GM12874 (cell line): ENCODE measurements around the gene ACSF3.

Source experiments
- TF ChIP-seq, protein P1 (sequence below): IDR thresholded peaks from 2 replicates; pipeline ENCODE4 v1.5.1; 2011; ENCODE audit warnings: low read depth, mild to moderate bottlenecking, control low read depth, low read length, moderate library complexity; ENCODE audit not compliant: insufficient read depth

ACSF3 gene

DNA sequence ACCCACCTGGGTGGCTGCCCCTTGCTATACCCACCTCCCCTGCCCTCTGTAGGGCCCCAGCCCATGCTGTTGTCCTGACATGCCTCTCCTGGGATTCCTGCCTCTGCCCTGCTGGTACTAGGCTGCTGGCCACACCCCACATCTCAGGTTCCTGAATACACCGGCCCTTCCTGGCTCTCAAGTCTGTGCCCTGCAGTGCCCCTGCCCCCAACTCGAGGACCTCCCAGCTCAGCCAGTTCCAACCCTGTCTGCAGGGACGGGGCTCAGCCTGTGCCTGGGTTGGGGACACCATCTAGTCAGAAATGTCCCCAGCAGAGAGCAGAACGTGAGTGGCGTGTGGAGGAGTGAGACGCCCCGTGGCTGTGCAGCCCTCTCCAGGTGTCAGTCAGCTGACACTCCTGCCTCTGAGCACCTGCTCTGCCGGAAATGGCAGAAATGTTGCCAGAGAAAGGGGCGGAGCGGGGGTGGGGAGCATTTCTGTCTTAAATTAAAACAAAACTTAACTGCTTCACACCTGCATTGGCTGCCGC lies 28.7 kb downstream of the ACSF3 start:
- TF ChIP-seq, protein P1, sequence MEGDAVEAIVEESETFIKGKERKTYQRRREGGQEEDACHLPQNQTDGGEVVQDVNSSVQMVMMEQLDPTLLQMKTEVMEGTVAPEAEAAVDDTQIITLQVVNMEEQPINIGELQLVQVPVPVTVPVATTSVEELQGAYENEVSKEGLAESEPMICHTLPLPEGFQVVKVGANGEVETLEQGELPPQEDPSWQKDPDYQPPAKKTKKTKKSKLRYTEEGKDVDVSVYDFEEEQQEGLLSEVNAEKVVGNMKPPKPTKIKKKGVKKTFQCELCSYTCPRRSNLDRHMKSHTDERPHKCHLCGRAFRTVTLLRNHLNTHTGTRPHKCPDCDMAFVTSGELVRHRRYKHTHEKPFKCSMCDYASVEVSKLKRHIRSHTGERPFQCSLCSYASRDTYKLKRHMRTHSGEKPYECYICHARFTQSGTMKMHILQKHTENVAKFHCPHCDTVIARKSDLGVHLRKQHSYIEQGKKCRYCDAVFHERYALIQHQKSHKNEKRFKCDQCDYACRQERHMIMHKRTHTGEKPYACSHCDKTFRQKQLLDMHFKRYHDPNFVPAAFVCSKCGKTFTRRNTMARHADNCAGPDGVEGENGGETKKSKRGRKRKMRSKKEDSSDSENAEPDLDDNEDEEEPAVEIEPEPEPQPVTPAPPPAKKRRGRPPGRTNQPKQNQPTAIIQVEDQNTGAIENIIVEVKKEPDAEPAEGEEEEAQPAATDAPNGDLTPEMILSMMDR: no peak

- TF ChIP-seq, protein P1: no peak
These were observed 29.6 kb downstream of the ACSF3 start for GRCh38 chr16:89123001-89123830.

DNA sequence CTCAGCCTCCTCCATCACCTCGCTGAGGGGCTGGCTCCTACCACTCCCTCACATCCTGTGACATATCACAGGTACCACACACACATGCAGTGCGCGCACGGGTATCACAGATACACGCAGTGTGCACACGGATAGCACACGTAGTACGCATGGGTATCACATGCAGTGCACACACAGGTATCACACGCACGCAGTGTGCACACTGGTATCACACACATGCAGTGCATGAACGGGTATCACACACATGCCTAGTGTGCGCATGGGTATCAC lies 30.1 kb downstream of the ACSF3 start:
- TF ChIP-seq, protein P1: no peak

DNA sequence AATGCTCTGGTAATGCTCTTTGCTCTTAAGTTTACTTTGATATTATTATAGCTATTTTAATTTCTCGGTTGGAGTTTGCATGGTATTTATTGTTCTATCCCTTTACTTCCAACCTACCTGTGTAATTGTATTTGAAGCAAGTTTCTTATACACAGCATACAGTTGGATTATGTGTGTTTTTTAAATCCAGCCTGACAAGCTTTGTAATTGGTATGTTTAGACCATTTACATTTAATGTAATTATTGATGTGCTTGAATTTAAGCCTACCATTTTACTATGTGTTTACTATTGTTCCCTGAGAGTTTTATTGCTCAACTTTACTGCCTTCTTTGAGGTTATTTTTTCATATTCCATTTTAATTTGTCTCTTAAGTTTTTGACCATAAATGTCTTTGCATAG lies 35.7 kb downstream of the ACSF3 start:
- TF ChIP-seq, protein P1: no peak

DNA sequence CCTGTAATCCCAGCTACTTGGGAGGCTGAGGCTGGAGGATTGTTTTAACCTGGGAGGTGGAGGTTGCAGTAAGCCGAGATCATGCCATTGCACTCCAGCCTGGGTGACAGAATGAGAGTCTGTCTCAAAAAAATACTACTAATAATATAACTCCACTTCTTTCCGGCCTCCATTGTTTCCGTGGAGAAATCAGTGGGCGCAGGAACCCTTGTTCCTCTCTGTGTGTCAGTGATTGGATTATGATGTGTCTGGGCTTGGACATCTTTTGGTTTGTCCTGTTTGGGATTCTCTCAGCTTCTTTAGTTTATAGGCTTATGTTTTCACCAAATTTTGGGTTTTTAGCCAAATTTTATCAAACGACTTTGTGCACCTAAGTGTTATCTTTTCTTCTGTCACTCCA lies 36.8 kb downstream of the ACSF3 start:
- TF ChIP-seq, protein P1: no peak

GRCh38 chr16:89131783-89132182 lies 38.1 kb downstream of the ACSF3 start:
- TF ChIP-seq, protein P1: no peak

GRCh38 chr16:89132194-89133005 lies 38.7 kb downstream of the ACSF3 start:
- TF ChIP-seq, protein P1: 0 out of 2 replicates have a peak, but pooled peaks have one; percentile 10
